NK-92 (cell line): ENCODE measurements around the gene FECH.
"Not testable (repeated sequence)": the region's sequence is repeated elsewhere in the genome, so short reads cannot be mapped to it uniquely, and the experiment has no call there.

Source experiments
- DNase-seq: peaks from one replicate; lab custom pipeline; 2025; ENCODE audit not compliant: unreplicated experiment; lab: John Stamatoyannopoulos, UW

The FECH gene

DNA sequence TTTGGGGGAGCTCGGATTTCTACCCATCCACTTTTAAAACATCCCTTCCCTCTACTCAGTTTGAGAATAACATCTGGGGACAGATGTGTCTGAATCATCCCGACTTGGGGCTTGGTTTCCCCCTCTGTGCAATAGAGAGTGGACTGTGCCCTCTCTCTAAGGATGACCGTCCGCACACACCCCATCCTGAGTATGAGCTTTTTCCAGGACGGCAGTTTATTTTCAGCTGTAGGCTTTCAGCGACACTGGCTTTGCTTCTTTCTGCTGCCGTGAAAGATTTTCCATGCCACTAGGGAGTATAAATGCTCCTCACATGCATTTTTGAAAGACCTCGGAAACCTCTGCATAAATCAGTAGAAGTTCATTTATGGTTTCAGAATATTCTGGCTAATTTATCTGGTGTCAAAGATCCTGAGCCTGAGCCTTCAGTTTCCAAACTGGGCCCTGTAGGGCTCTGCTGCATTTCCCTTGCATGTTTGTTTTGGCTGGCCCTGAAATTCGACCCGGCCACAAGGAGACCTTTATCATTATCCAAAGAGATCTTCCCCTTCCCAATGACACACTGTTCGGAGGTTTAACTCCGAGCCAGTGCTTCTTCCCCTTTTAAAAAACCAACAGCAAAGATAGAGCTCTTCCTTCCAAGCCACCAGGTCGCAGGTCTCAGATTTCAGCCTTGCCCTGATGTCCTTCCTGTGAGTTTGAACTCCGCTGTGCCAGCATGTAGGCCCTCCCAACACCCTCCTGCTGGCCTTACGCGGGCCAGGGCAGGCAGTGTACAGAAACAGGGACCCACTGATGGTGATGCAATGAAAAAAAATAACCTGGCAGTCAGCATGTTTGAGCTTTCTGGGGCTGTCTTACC lies 53.3 kb downstream of the FECH start:
- DNase-seq, result no peak

DNA sequence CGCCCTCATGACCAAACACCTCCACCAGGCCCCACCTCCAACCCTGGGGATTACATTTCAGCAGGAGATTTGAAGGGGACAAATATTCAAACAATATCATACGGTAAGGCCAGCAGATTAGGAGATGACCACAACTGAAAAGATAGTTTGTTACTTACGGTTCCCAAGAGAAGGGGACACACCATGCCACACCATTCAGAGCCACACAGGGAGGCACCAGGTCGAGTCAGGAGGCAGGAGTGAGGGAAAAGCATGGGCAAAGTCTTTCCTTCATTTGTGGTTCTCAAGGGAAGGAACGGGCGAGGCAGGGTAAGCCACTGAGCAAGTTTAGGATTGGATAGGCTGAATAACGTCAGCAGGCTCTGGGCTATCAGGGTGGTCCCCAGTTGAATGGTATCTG lies 57.4 kb downstream of the FECH start:
- no peak for DNase-seq

DNA sequence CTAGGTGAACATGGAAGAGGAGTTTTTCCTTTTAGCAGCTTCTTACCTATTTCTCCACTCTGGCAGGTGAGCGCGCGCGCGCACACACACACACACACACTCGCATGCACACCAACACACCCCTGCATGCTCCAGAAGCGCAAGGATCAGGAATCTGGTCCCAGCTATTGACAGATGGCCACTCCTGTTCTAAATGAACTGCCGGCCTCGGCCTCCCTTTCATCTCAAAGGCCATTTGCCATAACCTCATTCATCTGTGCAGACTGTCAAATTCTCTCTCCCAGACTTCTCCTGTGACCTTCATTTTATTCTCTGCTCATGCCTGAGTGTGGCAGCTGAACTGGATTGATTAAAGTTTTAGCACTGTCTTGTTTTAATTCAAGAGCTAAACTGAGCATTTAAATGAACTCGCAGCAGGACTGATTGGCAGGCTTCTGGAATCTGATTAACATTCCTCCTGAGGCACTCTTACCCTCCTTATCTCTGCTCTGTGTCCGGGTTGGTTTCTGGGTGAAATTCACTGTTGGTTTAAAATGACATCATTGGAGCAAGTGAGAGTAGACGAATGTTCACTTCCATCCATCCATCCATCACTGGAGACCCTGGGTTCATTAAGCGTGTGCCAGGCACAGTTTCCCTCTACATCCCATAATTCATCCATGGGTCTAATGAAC lies 58.8 kb downstream of the FECH start:
- no peak for DNase-seq

GRCh38 chr18:57523171-57523956 lies 63.1 kb downstream of the FECH start:
- no peak for DNase-seq

DNA sequence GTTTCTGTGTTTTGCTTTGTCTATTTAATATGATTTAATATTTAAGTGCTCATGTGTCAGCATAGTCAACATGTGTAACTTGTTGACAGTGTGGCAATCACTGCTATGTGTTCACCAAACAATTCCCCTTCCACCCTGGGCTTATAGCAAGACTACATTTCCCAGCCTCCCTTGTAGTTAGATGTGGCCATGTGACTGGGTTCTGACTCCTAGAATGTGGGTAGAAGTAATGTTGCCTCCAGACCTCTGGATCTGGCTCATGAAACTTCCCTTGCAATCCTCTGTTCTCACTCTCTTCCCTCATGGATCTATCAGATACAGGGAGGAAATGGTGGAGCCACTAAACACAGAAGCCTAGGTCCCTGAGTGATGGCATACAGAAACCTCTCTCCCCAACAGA lies 64.2 kb downstream of the FECH start:
- DNase-seq, result not testable (repeated sequence)

- no peak for DNase-seq
These were observed 66.7 kb downstream of the FECH start for GRCh38 chr18:57519668-57520424.

DNA sequence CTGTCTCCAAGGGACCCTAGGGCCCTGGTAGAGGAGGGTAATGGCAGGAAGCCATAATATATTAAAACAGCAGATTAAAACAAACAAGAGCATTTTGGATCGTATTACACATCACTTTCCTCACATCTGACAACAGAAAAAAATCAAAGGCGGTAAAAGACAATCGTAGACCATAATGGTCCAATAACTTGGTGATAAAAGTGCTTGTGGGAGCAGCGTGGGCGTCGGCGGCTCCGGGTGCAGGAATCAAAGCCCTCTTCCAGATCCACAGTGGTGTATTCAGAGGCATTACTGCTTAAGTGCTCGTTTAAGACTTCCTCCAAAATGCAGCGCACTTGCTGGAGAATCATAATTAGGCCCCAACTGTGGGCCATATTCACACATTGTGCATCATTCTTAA lies 68.0 kb downstream of the FECH start:
- no peak for DNase-seq

GRCh38 chr18:57516056-57516455 lies 70.4 kb downstream of the FECH start:
- DNase-seq, result no peak

DNA sequence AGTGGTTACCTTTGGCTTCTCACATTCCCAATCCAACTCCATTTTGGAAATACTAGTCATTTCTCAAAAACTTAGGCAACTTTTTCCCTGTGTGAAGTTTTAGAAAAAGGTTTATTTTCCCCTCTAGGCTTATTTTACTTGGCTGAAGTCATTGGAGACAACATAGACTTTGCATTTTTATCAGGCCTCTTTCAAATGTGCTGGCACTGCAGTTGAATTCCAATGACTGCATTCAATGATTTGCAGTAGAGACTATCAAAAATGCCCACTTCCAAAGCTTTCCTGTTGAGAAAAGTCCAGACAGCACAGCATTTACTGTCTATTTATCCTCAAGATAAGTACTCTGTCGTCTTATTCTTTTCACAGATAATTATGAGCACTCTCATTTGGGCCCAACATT lies 81.3 kb downstream of the FECH start:
- DNase-seq, result no peak

- DNase-seq, result no peak
These were observed 83.9 kb downstream of the FECH start for GRCh38 chr18:57502624-57503023.

DNA sequence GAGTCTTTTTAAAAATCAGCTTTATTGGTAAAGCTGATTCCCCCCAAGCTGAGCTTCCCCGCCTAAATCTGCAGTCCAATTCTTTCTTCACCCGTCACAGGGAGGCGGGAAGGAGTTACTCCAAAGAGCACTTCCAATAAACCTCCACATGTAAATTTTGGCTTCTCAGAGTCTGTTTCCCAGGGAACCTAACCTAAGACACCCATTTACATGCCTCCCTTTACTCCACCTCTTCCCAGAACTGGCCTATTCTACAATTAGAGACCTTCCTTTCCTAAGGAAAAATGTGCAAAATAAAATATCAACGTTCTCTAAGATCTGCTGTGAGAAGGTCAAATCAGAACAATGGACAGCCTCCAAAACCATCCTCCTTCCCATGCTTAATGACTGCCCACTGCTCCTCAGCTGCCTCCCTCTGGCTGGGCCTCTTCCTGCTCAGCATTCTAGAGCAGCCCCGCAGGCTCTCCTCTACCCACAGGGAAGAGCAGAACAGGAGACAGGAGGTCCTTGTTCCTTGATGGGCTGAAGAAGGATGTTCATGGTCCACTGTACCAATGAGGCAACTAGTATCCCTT lies 87.7 kb downstream of the FECH start:
- no peak for DNase-seq
